ENCODE measurements around the gene CRYBG2. TPM values are rescaled to one million over a fixed set of nuclear protein-coding genes. Genes with fewer than 3 reads are reported as not detected.

Gene CRYBG2
- total RNA-seq (2022; extraction: Qiagen RNA extraction) = 1.1 to 2.1 TPM (median 1.5 TPM) in 5 replicates

GRCh38 chr1:26353976-26354820, at the start of gene CRYBG2:
TSS of gene CRYBG2 (minus strand) at chr1:26354130. CDS start at chr1:26346657, 7,473 bp downstream.

GRCh38 chr1:26372611-26373010, 18.7 kb upstream of the CRYBG2 start, which contains the start of gene ZNF683:
TSS of gene ZNF683 (minus strand) at chr1:26372750. CDS start at chr1:26368571, 4,179 bp downstream.

GRCh38 chr1:26317612-26318337, 36.2 kb downstream of the CRYBG2 start, which contains the start of gene CD52:
TSS of gene CD52 (plus strand) at chr1:26317958. CDS start at chr1:26318018, 60 bp downstream.

GRCh38 chr1:26306290-26307229, 47.4 kb downstream of the CRYBG2 start, which contains the start of gene UBXN11:
TSS of gene UBXN11 (minus strand) at chr1:26306636. CDS start at chr1:26302883, 3,753 bp downstream.

GRCh38 chr1:26279456-26280332, 74.2 kb downstream of the CRYBG2 start, which contains the start of gene SH3BGRL3:
TSS of gene SH3BGRL3 (plus strand) at chr1:26280086. CDS start at chr1:26280156, 70 bp downstream.

Other genes starting within 250 kb of the CRYBG2 start
- 1.9 to 2.4 TPM (median 2.0 TPM) in 5 replicates for gene PDIK1L, start 242.3 kb downstream of the CRYBG2 start, total RNA-seq (2022; extraction: Qiagen RNA extraction)
- 0.04 TPM in 2 of 5 replicates, not detected in the others for gene FAM110D, start 195.1 kb downstream of the CRYBG2 start, total RNA-seq (2022; extraction: Qiagen RNA extraction)
- not detected in 5 replicates for gene C1orf232, start 185.2 kb downstream of the CRYBG2 start, total RNA-seq (2022; extraction: Qiagen RNA extraction)
- gene ZNF593, start 184.2 kb downstream of the CRYBG2 start, total RNA-seq (2022; extraction: Qiagen RNA extraction) = 46.6 to 63.3 TPM (median 55.0 TPM) in 5 replicates
- gene ZNF593OS, start 182.3 kb downstream of the CRYBG2 start, total RNA-seq (2022; extraction: Qiagen RNA extraction) = 0.10 to 0.70 TPM in 2 of 5 replicates, not detected in the others
- gene CNKSR1, start 176.6 kb downstream of the CRYBG2 start, total RNA-seq (2022; extraction: Qiagen RNA extraction) = 0.17 to 0.57 TPM (median 0.31 TPM) in 4 of 5 replicates, not detected in the other
- not detected in 5 replicates for gene CATSPER4, start 163.5 kb downstream of the CRYBG2 start, total RNA-seq (2022; extraction: Qiagen RNA extraction)
- gene CEP85, start 119.9 kb downstream of the CRYBG2 start, total RNA-seq (2022; extraction: Qiagen RNA extraction) = 10.7 to 12.9 TPM (median 12.3 TPM) in 5 replicates
- 113 to 153 TPM (median 142 TPM) in 5 replicates for gene SH3BGRL3, start 74.0 kb downstream of the CRYBG2 start, total RNA-seq (2022; extraction: Qiagen RNA extraction)
- gene UBXN11, start 47.5 kb downstream of the CRYBG2 start, total RNA-seq (2022; extraction: Qiagen RNA extraction) = 9.7 to 14.8 TPM (median 13.5 TPM) in 5 replicates
- gene CD52, start 36.2 kb downstream of the CRYBG2 start, total RNA-seq (2022; extraction: Qiagen RNA extraction) = 0.38 TPM in 1 of 5 replicates, not detected in the others
- not detected in 5 replicates for gene ZNF683, start 18.6 kb upstream of the CRYBG2 start, total RNA-seq (2022; extraction: Qiagen RNA extraction)
- gene LIN28A, start 56.7 kb upstream of the CRYBG2 start, total RNA-seq (2022; extraction: Qiagen RNA extraction) = not detected in 5 replicates
- gene DHDDS, start 78.2 kb upstream of the CRYBG2 start, total RNA-seq (2022; extraction: Qiagen RNA extraction) = 22.1 to 26.1 TPM (median 23.0 TPM) in 5 replicates
- 304 to 392 TPM (median 323 TPM) in 5 replicates for gene HMGN2, start 118.3 kb upstream of the CRYBG2 start, total RNA-seq (2022; extraction: Qiagen RNA extraction)
- gene RPS6KA1, start 175.6 kb upstream of the CRYBG2 start, total RNA-seq (2022; extraction: Qiagen RNA extraction) = 12.4 to 17.8 TPM (median 17.3 TPM) in 5 replicates

Data from A549 treated with dexamethasone at 1 μM for 4 hours (cell line).